Purkinje cell (primary cell): Measurements from ENCODE around the gene MFAP5. TPM values are rescaled to one million over a fixed set of nuclear protein-coding genes. Genes with fewer than 3 reads are reported as not detected.

ENCODE experiments used
- polyA plus RNA-seq: library from polyadenylated mRNA; unstranded; fragments of >200 nt; fragmentation: Nextera tagmentation; gene quantifications from 2 replicates; pipeline ENCODE4 v1.2.1, GENCODE V29; 2014

Gene MFAP5, protein sequence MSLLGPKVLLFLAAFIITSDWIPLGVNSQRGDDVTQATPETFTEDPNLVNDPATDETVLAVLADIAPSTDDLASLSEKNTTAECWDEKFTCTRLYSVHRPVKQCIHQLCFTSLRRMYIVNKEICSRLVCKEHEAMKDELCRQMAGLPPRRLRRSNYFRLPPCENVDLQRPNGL
- polyA plus RNA-seq = not detected in 2 replicates

DNA sequence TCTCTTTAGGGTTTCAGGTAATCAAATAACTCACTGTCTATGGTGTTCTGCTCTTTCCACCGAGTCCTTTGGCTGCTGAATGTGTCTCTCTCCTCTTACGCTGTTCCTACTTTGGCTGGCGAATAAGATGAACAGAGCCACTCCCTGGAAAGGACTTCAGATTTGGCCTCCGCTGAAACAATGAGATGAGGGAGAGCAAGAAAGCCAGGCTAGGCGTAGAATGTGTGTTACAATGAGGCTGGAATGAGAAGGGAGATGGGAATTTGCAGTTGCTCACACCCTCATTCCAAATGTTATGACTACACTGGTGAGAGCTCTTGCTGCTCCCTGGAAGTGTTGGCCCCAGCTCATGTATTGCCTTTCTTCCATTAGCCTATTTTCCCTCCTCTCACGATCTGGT lies at the start of gene MFAP5:
TSS of gene MFAP5 (minus strand) at position 234 of the 400 bp plus-strand sequence. CDS start 722 bp downstream, outside the sequence.

DNA sequence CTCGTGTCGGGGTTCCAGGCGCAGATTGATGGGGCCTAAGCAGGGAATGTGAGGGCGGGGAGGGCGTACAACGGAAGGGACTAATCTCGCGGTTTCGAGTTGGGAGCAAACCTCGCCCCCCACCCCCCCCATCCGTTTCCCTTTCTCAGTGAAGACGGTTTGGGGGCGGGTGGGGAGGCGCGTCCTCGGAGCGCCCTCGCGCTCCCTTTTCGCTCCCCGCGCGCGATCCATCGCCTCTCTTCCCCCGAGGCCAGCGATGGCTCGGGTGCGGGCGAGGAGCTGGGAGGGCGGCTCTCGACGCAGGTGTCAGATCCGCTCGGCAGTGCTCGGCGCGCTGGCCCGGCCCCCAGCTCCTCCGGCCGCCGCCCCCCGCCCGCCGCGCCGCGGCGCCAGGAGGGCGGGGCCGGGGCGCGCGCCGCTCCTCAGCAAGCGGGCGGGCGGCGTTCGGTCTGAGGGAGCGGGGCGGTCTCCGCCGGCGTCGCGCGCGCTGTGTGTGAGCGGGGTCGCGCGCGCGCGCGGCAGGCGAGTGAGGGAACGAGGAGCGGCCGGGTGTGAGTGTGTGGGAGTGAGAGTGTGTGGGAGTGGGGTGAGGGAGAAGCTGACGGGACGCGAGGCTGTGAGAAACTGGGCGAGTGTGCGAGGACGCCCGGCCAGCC lies 35.0 kb upstream of the MFAP5 start, which contains the start of gene RIMKLB:
TSS of gene RIMKLB (plus strand) at position 516 of the 656 bp plus-strand sequence. CDS start 15,876 bp downstream, outside the sequence.

DNA sequence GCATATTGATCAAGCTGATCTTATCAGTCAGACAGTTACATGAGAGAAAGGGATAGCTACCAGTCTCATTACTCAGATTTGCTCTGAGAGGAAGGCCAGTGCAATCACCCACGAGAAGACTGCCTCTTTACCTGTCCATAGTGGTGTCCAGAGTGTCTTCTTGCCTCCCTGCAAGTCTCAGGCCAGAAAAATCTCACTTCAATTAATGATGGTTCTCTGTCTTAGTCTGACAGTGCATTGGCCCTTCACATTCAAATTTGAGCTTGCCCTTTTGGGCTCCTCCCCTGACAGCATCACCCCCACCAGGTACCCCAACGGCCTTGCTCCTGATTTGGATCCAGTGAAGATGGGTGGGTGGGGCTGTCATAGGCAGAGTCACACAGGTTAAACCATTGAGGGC lies 50.0 kb downstream of the MFAP5 start, which contains the start of gene AICDA:
TSS of gene AICDA (minus strand) at position 231 of the 400 bp plus-strand sequence. CDS start at position 139, 92 bp downstream.

Other genes with a start within 250 kb of the MFAP5 start
- gene CLEC6A, start 206.9 kb downstream of the MFAP5 start, polyA plus RNA-seq = not detected in 2 replicates
- gene CLEC4D, start 149.3 kb downstream of the MFAP5 start, polyA plus RNA-seq = not detected in 2 replicates
- not detected in 2 replicates for gene CLEC4E, start 121.9 kb downstream of the MFAP5 start, polyA plus RNA-seq
- gene AICDA, start 50.0 kb downstream of the MFAP5 start, polyA plus RNA-seq = not detected in 2 replicates
- 41.8 and 53.4 TPM in 2 replicates for gene RIMKLB, start 35.2 kb upstream of the MFAP5 start, polyA plus RNA-seq
- 0.07 TPM in 1 of 2 replicates, not detected in the other for gene A2ML1, start 159.8 kb upstream of the MFAP5 start, polyA plus RNA-seq